ENCODE data around the gene PAN2.
"Not testable (repeated sequence)": the region's sequence is repeated elsewhere in the genome, so short reads cannot be mapped to it uniquely, and the experiment has no call there.

Gene PAN2

DNA sequence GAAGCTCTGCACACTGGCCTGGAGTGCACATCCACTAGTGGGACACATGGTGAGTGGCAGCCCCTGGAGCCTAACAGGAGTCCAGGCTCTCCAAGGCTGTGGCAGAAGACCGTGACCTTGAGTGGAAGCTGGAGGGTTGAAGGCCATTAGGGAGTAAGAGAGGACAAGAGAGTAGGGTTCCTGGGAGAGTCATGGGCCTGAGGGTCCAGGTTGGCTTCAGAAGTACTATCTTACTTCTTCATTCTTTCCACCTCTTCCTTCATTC is 5.3 kb upstream of the PAN2 start:
- no peak for DNase-seq

DNA sequence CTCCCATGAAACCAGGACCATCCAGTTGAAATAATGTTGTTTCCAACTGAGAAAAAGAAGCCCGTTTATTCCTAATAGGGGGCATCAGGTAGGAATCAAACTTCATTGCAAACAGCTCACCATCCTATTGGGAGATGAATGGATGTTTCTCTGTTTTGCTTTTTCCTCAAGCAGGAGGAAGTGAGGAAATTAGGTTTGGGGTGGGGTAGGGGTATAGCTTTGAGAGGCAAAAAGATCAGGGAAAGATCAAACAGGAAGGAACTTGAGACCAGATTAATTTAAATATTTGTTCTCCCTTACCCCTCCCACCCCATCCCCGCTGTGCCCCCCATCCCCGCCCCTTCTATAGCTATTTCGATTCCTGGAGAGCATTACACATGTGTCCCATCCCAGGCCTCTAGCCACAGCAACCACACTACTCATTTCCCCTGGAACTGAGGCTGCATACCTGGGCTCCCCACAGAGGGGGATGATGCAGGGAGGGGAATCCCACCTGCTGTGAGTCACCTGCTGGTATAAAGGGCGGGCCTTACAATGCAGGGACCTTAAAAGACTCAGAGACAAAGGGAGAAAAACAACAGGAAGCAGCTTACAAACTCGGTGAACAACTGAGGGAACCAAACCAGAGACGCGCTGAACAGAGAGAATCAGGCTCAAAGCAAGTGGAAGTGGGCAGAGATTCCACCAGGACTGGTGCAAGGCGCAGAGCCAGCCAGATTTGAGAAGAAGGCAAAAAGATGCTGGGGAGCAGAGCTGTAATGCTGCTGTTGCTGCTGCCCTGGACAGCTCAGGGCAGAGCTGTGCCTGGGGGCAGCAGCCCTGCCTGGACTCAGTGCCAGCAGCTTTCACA is 4.7 kb upstream of the PAN2 start, which contains the start of gene IL23A:
Gene IL23A (plus strand): TSS at position 577 of the 850 bp plus-strand sequence. CDS start 161 bp downstream, at position 738.
- no peak for DNase-seq

DNA sequence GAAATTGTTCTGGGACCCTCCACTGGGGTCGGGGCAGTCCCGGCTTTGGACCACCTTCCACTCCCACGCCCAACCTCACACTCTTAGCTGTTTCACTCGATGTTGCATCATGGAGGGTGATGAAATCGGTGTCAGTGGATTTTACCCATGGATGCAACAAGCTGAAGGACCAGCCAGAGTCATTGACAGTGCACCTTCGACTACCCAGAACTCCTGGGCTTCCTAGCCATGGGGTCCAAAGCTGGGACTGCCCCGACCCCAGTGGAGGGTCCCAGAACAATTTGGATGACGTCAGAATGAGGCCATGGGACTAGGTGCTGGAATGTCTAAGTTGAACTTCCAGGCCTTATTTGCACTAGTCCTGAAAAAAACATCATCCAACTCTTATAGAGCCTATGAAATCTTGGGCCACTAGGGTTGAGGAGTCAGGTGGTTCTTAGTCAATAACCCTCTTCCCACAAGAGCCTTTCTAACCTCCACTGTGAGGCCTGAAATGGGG is 4.0 kb upstream of the PAN2 start:
- no peak for DNase-seq

DNA sequence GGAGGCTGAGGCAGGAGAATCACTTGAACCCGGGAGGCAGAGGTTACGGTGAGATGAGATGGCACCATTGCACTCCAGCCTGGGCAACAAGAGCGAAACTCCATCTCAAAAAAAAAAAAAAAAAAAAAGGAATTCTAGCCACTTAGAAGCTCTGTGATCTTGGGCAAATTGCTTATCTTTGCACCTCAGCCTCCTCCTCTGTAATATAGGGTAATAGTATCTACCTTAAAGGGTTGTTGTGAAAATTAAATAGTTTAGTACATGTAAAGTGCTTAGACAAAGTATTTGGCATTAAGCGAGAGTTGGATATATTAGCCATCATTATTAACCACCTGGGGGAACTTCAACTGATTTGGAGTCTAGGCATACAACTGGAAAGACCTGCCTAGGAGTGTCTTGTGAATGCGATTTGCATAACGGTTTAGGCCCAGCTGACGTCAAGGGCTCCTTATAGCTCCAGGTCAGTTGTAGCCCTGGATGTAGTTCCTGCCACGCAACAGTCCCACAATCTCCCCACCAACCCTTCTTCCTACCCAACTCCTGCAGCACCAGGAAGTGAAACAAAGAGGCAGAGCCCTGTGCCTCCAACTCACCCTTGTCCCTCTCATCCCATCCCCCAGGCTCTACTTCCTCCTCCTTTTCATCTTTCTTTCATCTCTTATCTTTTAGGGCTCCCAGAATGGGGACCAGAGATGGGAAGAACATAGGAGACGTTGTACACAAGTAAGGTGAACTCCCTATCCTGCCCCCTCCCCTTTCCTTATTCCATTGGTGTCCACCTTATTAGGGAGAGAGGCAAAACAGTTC is 2.8 kb upstream of the PAN2 start:
- DNase-seq, result no peak

DNA sequence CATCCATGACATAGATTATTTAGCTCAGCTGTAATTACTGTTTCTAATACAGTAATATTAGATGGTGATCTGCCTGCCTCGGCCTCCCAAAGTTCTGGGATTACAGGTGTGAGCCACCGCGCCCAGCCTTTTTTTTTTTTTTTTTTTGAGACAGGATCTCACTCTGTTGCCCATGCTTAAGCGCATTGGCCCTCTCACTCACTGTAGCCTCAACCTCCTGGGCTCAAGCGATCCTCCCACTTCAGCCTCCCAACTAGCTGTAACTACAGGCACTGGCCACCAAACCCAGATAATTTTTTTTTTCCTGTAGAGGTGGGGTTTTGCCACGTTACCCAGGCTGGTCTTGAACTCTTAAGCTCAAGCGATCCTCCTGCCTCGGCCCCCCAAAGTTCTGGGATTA is 1.7 kb upstream of the PAN2 start:
- not testable (repeated sequence) for DNase-seq

DNA sequence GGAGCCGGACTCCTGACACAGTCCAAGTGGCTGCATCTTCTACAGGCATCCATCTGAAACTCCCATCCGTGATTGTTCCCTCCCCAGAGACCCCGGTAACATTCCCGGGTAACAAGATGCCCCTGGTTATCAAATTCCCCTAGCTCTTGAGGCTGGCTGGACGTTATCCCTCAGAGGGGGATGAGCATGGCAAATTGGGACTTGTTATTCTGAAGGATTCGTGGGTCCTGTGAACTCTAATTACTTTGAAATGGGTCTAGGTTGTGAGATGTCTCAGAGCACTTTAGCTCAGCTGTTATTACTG is 642 bp upstream of the PAN2 start:
- DNase-seq, result no peak

DNA sequence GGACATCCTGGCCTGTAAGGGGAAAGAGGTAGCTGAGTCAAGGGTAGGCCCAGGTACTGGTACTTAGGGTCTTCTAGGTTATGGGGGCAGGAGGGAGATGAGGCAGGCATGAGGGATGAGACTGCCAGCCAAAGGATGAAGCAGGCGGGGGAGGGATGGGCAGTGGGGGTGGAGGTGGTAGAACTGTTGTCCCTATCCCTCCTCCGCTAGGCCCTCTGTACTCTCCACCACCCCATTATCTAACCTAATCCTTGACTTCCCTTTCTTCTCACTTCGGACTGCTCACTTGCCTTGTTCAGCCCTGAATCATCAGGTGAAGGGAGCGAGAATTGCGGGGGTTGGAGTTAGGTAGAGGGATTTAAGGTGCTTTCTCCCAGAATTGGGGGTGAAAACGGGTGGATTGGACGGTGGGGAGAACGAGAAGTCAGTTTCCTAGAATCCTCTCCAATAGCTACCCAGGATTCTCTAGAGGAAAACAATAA is 562 bp downstream of the PAN2 start:
- DNase-seq, result no peak

DNA sequence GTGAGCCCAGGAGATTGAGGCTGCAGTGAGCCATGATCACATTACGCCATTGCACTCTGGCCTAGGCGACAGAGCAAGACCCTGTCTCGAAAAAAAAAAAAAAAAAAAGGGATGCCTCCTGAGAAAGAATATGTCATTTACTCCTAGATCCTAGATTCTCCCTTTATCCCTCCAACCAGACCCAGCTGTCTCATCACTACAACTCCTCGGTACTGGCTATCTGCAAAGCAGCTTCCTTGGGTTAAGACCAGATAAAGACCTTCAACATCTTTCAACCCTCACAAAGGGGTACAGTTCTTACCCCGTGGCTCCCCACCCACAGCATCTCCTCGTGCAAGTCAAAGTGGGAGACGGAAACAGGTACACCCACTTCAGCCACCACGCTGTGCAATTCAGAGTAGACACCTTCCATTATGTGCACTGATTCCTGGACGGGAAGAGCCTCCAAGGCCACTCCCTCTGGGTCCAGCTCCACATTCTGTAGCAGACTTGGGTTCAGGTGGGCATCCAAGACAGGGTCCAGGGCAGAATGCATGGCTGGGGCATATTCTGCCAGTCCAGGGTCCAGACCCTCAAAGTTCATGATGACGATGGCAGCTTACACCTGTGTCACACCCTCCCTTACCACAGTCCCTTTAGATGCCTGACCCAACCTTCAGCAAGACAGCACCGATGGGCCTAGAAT is 1.1 kb downstream of the PAN2 start:
- no peak for DNase-seq

DNA sequence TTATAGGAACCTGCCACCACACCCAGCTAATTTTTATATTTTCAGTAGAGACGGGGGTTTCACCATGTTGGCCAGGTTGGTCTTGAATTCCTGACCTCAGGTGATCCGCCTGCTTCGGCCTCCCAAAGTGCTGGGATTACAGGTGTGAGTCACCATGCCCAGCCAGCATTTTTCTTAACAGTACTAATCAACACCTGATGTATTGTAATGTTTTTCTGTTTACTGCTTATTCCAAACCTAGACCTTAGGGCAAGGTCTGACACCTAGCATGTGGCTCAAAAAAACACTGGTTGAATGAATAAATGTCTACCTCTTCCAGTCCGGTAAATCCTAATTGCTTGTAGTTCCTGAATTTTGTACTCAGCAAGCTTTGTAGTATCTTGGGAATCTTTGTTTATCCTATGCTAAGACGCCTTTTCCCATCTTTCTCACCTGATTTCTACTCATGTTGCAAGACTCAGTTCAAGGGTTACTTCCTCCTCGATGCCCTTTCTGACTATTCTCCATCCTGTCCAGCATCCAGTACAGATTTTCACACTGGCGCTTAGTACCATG is 2.8 kb downstream of the PAN2 start:
- no peak for DNase-seq

DNA sequence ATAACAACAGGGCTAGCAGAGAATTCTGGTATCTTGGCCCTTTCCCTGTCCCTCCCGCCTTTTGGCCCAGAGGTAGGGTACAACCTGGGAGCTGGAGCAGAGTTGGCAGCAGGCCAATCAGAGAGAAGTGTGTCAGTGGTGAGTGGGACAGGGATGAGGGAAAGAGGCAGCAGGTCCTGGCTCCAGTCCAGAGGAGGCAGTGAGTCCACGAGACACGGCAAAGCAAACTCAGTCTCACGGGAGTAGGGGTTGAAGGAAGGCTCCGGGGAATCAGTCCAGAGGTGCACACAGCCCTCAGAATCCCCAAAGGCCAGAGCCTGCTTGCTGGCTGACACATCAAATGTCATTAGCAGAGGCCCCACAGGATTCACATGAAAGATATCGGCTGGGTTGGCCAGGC is 7.3 kb downstream of the PAN2 start:
- DNase-seq, result no peak

DNA sequence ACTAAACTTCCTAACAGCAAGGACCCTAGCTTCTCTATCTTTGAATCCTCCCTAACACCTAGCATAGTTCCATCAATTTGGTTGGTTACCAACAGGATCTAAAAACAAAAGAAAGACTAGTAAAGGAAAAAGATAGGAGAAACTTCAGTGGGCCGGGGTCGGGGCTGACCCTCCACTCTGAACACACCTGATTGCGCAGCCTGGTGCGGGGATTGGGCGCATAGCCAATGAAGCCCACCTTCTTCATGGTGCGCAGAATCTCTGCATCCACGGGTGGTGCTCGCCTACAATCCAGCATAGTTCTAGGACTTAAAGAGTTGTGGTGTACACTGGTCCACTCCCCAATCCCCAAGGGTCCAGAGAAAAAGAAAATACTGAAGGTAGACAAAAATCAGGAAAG is 7.7 kb downstream of the PAN2 start:
- DNase-seq, result no peak

DNA sequence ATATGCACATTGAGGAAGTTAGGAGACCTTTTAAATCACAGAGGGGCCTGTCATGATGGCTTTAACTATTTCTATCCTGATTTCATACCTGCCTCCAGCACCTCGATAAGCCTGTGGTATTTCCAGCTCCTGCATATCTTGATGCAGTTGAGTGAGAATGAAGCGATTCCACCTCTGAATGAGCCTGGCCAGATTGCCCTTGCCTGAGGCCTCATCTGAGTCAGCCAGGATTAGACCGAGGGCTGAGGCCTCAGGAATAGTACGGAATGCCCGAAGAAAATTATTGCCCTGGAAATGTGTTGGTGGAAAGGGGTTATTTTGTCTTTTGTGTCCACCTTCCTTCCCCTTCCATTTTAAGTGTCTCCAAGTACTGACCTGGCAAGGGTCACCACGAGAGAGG is 9.6 kb downstream of the PAN2 start:
- DNase-seq, result no peak

DNA sequence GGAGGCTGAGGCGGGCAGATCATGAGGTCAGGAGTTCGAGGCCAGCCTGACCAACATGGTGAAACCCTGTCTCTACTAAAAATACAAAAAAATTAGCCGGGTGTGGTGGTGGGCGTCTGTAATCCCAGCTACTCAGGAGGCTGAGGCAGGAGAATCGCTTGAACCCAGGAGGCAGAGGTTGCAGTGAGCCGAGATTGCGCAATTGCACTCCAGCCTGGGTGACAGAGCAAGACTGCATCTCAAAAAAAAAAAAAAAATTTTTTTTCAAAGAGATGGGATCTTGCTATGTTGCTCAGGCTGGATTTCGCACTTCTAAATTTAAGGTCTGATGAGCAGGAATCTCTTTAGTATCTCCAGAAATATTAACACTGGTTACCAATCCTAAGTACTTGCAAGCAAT is 12.2 kb downstream of the PAN2 start:
- DNase-seq, result not testable (repeated sequence)

DNA sequence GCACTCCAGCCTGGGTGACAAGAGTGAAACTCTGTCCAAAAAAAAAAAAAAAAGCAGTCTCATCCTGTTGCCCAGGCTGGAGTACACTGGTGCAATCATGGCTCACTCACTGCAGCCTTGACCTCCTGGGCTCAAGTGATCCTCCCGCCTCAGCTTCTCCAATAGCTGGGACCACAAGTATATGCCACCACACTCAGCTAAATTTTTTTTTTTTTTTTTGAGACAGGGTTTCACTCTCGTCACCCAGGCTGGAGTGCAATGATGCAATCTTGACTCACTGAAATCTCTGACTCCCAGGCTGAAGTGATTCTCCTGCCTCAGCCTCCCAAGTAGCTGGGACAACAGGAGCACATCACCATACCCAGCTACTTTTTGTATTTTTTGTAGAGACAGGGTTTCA is 12.8 kb downstream of the PAN2 start:
- no peak for DNase-seq

DNA sequence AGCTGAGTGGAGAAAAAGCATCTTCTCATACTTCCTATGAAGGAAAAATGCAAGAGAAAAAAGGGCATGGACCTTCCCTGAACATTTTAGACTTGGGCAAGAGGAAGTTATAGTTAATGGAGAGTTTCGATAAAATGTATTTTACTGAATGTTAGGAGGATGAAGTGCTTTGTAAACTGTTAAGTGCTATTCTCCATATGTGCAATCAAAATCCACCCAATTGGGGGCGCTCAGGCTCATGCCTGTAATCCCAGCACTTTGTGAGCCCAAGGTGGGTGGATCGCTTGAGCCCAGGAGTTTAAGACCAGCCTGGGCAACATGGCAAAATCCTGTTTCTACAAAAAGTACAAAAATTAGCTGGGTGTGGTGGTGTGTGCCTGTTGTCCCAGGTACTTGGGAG is 16.1 kb downstream of the PAN2 start:
- DNase-seq, result no peak

DNA sequence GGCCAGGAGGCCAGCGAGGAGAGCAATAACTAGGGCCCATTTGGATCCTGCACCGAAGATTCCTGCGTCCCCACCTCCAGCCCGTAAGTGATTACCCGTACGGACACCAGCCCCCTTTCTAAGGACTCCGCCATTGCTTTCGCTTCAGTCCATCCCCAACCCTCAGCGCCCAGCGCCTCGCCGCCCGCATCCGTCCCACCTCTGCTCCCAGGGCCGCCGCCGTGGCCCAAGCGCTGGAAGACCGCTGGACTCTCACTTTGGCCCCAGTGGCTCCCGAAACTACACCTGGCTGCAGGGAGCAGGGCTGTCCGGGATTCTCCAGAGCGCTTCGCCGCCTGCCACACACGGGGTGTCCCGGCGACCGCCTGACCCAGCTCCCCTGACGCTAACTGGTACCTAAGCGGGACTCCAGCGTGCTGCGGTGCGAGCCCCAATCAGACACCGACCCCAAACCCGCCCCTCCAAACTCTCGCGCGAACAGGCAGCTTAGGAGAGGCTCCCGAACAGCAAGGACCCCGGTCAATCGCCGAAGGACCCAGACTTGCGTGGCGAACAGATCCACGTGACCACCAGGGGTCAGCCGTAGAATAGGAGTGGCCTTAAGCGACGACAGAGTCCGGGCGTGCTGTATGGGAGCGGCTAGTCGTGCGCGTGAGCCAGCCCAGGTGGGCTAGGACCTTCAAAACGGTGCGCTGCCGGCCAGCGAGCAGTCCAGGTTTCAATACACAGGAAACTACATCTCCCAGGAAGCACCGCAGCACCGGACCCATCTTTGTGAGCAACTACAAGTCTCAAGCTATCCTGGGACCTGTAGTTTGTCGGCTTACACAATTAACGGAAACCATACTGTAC is 18.0 kb downstream of the PAN2 start, which contains the start of gene CNPY2:
Gene CNPY2 (minus strand): TSS at position 367 of the 852 bp plus-strand sequence. CDS start 771 bp downstream, outside the sequence.
- peak; percentile 90 for DNase-seq

DNA sequence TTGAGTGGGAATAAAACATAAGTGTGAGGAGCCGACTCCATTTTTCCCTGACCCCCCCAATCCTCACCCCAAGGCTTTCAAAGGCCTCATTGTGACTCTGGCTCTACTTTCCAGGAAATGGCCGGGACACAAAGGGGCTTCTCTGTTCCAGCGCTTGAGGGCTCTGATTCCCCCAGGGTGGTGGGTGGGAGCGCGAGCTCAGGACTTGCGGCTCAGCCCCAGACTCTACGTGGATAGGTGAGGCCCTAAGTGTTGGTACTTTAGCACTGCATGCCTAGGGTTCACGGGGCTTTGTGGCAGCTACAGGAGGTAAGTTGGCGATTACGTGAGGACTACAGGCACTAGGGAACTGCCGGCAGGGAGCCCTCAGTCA is 18.6 kb downstream of the PAN2 start:
- no peak for DNase-seq

DNA sequence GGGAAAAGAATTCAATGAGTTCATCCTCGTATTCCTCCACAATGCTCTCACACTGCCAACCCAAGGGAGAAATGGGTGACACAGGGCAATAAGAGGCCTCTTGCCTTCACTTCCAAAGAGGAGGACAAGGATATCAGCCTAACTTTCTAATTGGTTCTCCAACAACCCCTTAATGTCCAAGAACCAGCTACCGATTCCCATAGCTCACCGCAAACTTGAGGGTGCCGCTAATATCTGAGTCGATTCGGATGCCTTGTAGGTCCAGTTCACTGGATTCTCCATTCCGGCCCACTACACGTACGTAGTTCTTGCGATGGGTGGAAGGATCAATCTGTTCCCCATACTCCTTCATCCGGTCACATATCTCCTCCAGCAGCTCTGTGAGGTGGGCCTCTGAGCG is 22.8 kb downstream of the PAN2 start:
- no peak for DNase-seq

DNA sequence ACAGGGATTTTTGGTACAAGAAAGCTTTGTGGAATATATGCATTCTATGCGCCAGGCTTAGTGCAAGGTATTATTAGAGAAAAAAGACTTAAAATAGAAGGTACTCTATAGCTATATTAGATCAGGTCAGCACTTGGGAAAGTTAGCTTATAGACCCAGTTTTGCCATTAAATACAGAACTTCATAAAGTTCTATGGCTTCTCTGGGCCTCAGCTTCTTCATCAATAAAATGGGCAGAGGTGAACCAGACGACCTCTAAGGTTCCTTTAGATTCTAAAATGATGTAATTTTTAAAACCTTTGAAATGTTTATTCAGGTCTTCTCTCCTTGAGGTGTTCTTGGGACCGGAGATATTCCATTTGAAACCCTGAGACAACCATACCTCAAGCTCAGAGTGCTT is 25.1 kb downstream of the PAN2 start:
- DNase-seq, result no peak

DNA sequence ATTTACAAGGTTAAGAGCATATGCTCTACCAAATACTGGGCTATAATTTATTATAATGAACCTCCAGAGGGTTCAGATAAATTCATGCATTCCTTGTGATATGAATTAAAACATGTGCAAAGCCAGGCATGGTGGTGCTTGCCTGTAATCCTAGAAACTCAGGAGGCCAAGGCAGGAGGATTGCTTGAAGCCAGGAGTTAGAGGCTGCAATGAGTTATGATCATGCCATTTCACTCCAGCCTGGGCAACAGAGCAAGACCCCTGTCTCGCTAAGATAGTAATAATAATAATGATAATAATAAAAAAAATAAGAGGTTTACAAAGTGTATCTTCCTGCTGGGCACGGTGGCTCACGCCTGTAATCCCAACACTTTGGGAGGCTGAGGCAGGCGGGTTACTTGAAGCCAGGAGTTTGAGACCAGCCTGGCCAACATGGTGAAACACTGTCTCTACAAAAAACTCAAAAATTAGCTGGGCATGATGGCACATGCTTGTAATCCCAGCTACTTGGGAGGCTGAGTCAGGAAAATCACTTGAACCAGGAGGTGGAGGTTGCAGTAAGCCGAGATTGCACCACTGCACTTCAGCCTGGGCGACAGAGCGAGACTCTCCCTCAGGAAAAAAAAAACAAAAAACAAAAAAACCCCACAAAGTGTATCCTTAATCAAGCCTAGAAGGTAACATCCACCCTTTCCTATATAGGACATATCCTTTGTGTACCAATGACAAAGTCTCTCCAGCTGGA is 26.4 kb downstream of the PAN2 start:
- no peak for DNase-seq

DNA sequence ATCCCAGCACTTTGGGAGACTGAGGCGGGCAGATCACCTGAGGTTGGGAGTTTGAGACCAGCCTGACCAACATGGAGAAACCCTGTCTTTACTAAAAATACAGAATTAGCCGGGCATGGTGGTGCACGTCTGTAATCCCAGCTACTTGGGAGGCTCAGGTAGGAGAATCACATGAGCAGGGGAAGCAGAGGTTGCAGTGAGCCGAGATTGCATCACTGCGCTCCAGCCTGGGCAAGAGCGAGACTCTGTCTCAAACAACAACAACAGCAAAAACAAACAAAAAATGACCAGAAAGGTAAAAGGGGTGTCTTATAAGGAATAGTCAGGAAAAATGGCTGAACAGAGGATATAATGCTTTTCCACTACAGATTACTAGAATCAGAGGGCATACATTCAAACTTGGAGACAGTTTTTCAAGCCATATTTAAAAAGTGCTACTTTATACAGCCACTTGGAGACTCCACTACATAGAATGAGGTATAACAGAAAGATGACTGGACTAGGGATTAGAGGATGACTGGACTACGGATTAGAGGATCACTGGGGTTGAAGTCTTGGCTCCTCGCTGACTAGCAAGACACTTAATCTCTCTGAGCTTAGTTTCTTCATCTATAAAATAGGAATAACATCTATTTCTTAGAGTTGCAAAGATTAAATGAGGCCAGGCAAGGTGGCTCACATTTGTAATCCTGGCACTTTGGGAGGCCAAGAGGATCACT is 28.8 kb downstream of the PAN2 start:
- no peak for DNase-seq
